ENCODE data around the gene ZFHX2.

Gene ZFHX2

DNA sequence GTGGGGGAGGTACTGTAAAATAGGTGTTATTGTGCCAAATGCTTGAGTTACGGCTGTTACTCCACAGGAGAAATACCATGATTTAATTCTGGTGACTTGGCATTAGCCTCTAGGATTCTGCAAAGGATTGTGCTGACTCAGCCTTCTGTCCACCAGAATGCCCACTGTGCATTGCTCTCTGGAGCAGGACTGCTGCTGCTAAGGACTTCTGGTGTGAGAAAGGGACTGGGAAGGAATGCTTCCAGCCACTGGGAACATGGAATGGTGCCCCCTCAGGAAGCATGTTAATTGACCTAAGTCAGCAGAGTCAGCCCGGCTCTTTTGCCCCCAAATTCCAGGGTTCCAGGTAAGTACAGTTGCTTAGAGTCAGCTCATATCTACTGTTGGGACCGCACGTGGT is 32.9 kb downstream of the ZFHX2 start:
- no peak for DNase-seq (ENCODE audit: low read depth)

DNA sequence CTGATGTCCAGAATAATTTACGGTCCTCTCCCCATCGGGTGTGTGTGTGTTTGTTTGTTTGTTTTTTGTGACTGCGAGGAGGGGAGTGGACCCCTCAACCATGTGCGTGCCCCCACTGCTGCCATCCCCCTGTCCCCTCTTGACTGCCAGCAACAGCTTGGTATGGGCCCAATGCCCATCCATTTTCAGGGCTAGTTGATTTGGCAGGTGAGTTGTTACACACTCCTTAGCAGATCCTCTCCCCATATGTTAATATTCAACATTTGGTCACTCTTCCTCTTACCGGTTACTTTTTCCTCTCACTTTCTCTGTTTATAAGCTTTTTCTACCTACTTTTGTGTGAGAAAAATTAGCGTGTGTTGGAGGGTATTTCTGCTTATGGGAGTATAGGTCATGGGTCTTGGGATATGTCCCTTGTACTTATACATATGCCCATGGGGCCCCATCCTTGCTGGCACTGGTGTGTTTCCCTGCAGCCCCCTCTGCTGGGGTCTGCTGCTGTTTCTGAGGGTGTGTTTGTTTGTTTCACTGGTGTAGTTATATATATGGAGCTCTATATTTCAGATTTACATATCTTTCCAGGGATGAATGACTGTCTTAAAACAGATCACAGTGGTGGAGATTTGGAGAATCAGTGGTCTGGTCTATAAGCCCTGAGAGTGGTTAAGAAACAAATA is 33.8 kb downstream of the ZFHX2 start:
- no peak for DNase-seq (ENCODE audit: low read depth)

DNA sequence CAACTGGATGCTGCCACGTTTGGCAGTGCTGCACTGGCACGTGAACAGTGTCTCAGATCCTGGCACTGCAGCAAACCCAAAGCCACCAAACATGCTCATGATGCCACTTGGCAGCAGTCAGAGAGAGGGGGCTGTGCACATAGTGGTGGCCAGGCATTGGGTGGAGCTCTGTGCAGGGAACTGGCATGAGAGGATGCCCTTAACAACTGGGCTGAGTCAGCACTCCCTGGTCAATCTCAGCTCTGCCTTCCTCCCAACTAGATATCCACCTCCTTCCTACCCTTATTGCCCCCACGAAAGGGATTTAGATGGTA is 37.0 kb downstream of the ZFHX2 start:
- DNase-seq (ENCODE audit: low read depth): no peak

DNA sequence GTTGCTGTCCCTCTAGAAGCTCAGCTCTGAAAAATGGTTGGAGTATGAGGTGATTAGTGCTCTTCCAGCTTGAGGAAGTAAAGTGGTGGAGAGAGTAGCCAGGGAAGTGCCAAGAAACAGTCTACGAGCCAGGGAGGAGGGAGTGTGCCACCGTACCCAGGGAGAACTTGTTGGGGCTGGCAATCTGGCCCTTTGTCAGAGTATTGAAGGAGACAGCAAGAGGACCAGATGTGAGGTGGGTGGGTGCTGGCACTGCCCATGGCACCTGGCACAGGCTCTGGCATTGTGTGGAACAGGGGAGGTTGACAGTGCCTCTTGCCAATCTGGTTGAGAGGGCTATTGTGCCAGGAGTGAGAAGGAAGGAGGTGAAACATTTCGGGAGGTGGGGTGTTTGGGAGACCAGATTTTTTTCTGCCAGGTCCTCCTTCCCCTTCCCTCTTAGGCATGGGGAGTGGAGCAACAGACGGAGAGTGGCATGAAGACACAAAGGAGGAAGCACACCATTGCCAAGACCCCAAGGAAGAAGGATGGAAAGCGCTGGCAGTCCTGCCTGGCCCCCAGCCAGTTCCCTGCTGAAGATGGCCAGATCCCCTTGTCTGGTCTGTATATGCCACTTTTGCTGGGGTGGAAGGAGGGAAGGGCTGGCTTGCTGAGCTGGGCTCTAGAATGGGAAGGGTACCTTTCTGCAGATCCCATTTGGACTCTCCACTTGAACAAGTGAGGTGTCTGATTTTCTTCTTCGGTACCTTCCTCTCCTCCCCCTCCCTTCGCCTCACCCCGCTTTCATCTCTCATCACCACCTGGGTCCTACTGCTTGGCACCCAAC is 37.5 kb downstream of the ZFHX2 start:
- no peak for DNase-seq (ENCODE audit: low read depth)

- no peak for DNase-seq (ENCODE audit: low read depth)
Observed at GRCh38 chr14:23513005-23513817, 38.4 kb downstream of the ZFHX2 start.

GRCh38 chr14:23512156-23512555 is 39.4 kb downstream of the ZFHX2 start:
- DNase-seq (ENCODE audit: low read depth): no peak

DNA sequence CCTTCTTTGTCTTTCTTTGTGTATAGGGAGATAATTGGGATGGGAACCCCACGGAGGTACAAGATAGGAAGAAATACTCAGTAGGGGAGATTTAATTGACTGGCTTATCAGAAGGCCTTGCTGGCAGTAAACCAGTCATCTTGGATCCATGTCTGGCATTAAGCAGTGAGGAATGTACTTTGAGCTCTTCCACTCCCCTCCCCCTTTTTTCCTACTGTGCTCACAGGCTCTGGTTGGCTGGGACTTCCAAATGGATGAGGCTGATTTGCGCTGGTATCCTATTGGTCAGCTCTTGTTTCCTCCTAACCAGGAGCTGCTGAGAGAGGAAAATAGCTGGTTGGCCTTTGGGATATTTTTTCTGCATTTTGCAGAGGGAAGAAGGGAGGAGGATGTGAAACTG is 57.3 kb downstream of the ZFHX2 start:
- DNase-seq (ENCODE audit: low read depth): no peak

GRCh38 chr14:23492618-23493272 is 58.8 kb downstream of the ZFHX2 start:
- no peak for DNase-seq (ENCODE audit: low read depth)

GRCh38 chr14:23487216-23487615 is 64.3 kb downstream of the ZFHX2 start:
- no peak for DNase-seq (ENCODE audit: low read depth)

DNA sequence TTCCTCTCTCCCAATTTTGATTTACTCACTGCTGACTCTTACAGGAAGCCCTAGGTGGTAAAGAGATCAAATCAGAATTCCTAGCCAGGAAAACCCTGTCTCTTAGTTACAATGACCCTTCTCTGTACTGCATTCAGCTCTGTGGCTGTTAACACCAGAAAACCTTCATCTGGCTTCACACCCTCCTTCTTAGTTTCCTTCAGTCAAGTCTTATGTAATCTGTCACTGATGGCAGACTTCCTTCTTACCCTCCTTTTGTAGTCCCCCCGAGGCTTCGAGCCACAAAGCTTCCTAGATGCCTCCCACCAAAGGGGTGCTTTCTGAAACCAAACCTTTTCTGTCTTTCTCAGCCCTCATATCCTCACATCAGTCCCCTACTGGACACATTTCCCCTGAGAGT is 65.5 kb downstream of the ZFHX2 start:
- no peak for DNase-seq (ENCODE audit: low read depth)

DNA sequence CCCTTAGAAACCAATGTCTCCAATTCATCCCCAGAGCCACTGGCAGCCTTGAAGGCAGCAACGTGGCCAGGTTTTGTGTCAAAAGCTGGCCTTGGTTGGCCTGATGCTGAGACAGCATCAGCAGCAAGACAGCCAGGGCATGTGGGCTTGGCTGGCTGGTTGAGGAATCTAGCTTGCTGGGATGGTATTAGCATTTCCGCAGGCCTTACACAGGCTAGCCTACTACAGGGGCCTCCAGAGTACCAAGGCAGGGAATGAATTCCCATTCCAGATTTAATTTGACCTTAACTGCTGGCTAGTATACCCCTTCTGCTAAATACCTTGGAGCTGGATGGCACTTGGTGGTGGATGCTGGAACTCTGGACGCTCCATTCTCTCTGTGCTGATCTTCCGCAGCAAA is 66.2 kb downstream of the ZFHX2 start:
- no peak for DNase-seq (ENCODE audit: low read depth)

DNA sequence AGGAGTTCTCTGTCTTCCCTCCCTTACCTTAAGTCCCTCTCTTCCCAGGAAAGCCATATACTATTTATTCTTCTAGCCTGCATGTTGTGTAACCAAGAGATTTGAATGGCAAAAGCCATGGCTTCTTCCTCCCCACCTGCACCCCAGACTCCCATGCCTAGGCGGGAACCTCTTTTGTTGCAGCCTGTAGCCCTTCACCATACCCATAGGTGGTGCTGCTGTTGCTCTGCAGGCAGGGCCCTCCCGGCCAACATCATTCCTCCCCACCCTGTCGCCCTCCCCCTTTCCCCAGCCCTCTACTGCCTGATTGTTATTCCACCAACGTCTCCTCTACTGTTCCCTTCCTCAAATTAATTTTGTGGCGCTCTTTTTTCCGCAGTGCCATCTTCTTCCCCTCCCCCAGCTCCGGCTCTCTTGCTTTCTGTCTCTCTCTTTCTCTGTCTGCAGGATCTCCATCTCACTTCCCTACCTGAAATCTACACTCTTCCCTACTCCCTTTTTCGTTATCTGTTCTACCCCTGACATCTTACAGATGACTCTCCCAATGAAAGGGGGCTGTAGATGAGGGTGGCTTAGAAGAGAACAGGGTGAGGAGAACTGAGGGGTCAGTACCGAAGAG is 68.2 kb downstream of the ZFHX2 start:
- DNase-seq (ENCODE audit: low read depth): no peak

DNA sequence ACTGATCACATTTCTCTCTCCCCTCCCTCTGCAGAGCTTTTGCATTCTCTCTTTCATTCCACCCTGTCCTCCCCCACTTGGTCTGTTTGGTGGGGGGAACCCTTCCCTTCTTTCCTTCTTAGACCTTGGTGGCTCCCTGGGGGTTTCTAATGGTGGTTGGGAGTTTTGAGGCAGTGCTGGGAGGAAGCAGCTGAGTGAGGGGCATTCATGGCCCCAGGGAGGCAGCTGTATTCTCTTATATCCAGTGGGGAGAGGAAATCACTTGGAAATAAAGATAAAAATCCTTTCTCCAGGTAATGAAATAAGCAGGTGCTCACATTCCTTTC is 68.8 kb downstream of the ZFHX2 start:
- no peak for DNase-seq (ENCODE audit: low read depth)

DNA sequence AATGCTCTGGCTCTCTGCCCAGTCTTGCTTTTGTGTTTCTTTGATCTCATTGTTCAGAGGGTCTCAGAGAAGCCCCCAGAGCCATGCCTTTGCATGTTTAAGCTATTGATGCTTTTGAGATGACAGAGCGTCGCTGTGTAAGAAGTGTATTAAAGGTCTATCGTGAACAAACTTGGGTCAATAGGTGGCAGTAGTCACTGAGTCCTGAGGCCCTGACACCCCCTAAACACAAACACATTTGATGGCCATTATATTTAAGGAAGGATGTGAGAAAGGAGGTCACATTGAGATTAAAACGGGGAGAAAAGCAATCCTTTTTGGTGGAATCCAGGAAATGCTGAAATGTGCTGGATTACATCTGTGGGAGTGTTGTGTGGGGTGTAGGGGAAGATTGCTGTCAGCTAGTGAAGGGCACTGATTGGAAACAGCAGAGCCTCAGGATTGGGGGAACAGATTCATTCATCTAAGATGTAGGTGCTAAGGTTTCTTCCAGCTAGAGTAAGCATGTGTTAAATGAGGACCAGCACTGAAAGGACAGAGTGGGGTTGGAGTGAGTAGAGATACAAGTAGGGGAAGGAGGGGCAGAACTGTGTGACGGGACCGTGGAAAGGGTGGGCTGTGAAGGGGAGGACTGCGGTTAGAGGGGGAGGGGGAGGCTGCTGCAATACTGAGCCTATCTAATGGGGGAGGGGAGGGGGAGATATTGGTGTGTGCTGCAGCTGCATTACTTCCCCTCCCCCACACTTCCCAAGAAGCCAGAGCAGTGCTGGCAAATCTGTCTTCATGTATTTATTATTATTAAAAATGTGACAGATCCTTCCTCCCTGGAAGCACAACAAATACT is 69.4 kb downstream of the ZFHX2 start:
- no peak for DNase-seq (ENCODE audit: low read depth)

- DNase-seq (ENCODE audit: low read depth): no peak
Observed at GRCh38 chr14:23481362-23481970, 70.1 kb downstream of the ZFHX2 start.

- DNase-seq (ENCODE audit: low read depth): no peak
Observed at GRCh38 chr14:23478109-23478759, 73.3 kb downstream of the ZFHX2 start.

- no peak for DNase-seq (ENCODE audit: low read depth)
Observed at GRCh38 chr14:23470947-23471346, 80.6 kb downstream of the ZFHX2 start.

All from CMK (cell line).